Gastrocnemius medialis (tissue), 4 donors: ENCODE data around the gene FAM162A.

Experiments used
- POLR2A ChIP-seq, 2 donors: fragments of 450-650 bp; IDR thresholded peaks; one replicate each; pipeline ENCODE4 v1.6.1; 2017; ENCODE audit warnings: antibody characterized with exemption in 2 of 2, mild to moderate bottlenecking in 2 of 2, moderate library complexity in 2 of 2
- TF ChIP-seq, protein P1 (sequence below), 5 experiments: fragments of 450-650 bp in 3 of 5; fragments of 200-600 bp in 2 of 5; sonication (generic) in 2 of 5; IDR thresholded peaks in 4 of 5; conservative IDR thresholded peaks in 1 of 5; 1 replicate in 4 of 5; 2 replicates in 1 of 5; pipeline ENCODE4 v1.5.1; 2016 to 2019; ENCODE audit warnings: antibody characterized with exemption in 5 of 5, mild to moderate bottlenecking in 3 of 5, moderate library complexity in 3 of 5

DNA sequence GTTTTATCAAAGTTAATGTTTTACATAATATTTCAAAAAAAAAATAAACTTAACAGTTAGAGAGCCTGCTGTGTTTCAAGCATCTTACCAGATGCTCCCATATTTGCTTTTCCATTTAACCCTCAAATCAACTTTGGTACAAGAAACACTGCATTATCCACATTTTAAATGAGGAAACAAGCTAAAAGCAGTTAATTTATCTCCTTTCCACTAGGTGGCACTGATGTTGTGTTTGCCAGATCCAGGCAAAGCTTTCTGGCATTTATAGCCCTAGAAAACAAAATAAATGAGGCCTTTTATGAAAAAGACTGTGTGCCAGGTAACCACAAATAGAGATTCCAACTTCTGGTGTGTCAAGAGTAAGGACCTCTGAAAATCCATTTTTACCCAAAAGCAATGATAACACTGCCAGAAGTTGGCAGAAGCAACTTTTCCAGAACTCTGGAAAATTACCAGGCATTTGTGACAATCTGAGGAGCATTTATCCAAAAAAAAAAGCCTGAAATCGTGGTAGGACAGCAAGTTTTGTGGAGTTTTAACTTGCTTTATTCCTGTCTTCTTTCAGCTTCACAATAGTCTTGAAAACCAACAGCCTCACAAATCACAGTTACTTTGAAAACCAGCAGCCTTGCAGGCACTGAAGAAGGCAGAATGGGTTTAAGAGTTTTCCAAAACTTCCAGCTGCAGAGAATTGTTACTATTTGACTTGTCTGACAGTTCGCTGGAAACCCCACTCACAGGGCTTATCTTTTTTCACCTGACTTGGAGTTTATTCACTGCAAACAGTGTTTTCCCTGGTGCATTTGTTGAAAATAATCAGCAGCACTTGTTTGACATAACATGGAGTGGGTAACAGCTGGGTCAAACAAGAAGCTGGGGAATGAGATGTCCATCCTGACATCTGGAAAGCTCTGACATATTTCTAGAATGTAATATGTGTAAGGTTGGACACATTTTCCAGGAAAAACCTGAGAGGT, 9.2 kb downstream of the FAM162A start:
- TF ChIP-seq, protein P1, sequence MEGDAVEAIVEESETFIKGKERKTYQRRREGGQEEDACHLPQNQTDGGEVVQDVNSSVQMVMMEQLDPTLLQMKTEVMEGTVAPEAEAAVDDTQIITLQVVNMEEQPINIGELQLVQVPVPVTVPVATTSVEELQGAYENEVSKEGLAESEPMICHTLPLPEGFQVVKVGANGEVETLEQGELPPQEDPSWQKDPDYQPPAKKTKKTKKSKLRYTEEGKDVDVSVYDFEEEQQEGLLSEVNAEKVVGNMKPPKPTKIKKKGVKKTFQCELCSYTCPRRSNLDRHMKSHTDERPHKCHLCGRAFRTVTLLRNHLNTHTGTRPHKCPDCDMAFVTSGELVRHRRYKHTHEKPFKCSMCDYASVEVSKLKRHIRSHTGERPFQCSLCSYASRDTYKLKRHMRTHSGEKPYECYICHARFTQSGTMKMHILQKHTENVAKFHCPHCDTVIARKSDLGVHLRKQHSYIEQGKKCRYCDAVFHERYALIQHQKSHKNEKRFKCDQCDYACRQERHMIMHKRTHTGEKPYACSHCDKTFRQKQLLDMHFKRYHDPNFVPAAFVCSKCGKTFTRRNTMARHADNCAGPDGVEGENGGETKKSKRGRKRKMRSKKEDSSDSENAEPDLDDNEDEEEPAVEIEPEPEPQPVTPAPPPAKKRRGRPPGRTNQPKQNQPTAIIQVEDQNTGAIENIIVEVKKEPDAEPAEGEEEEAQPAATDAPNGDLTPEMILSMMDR (IDR thresholded peaks at IDR 0.05 in 4 of 5, conservative IDR thresholded peaks at IDR 0.05 in 1 of 5): peak; percentile 54 to 83 (median 70)
- TF ChIP-seq POLR2A (IDR thresholded peaks at IDR 0.05): no peak
